HCT116 (cell line): ENCODE measurements around the gene RRAD.

Experiments used
- CTCF ChIP-seq, 3 experiments: fragments of 200-600 bp in 1 of 3; sonication (generic) in 1 of 3; IDR thresholded peaks in 2 of 3; conservative IDR thresholded peaks in 1 of 3; 2 replicates each; pipeline ENCODE4 v1.5.1; 2012 to 2017; ENCODE audit warnings: low read depth in 2 of 3, low read length in 2 of 3, antibody characterized with exemption in 1 of 3, borderline replicate concordance in 1 of 3, control low read depth in 1 of 3, mild to moderate bottlenecking in 1 of 3, mixed read lengths in 1 of 3, mixed run types in 1 of 3, moderate library complexity in 1 of 3; ENCODE audit not compliant: insufficient read depth in 1 of 3
- ELF1 ChIP-seq: IDR thresholded peaks from 2 replicates; pipeline ENCODE4 v1.6.1; 2012; ENCODE audit warnings: low read depth, borderline replicate concordance
- EZH2 ChIP-seq: fragments of 200-600 bp; sonication (generic); IDR thresholded peaks from 2 replicates; pipeline ENCODE4 v1.6.1; 2017; ENCODE audit warnings: antibody characterized with exemption, mixed run types
- POLR2A ChIP-seq: IDR thresholded peaks from 2 replicates; pipeline ENCODE4 v1.7.0; 2011; ENCODE audit warnings: borderline replicate concordance; ENCODE audit not compliant: insufficient read depth, insufficient read length; ENCODE audit errors: extremely low read depth
- POLR2AphosphoS5 ChIP-seq: IDR thresholded peaks from 2 replicates; pipeline ENCODE4 v1.6.1; 2011; ENCODE audit warnings: mild to moderate bottlenecking, low read depth, low read length, moderate library complexity
- REST ChIP-seq: IDR thresholded peaks from 2 replicates; pipeline ENCODE4 v1.6.1; 2012; ENCODE audit warnings: low read depth
- TCF7L2 ChIP-seq: IDR thresholded peaks from 2 replicates; pipeline ENCODE4 v1.7.0; 2011; ENCODE audit warnings: borderline replicate concordance, inconsistent platforms; ENCODE audit not compliant: insufficient read depth, insufficient read length; ENCODE audit errors: extremely low read depth
- ZBTB33 ChIP-seq: IDR thresholded peaks from 2 replicates; pipeline ENCODE4 v1.6.1; 2011; ENCODE audit warnings: mild to moderate bottlenecking, low read length, moderate library complexity; ENCODE audit not compliant: insufficient replicate concordance; ENCODE audit errors: extremely low read depth
- TF ChIP-seq, protein P1 (sequence below): IDR thresholded peaks from 2 replicates; pipeline ENCODE4 v1.6.1; 2012

DNA sequence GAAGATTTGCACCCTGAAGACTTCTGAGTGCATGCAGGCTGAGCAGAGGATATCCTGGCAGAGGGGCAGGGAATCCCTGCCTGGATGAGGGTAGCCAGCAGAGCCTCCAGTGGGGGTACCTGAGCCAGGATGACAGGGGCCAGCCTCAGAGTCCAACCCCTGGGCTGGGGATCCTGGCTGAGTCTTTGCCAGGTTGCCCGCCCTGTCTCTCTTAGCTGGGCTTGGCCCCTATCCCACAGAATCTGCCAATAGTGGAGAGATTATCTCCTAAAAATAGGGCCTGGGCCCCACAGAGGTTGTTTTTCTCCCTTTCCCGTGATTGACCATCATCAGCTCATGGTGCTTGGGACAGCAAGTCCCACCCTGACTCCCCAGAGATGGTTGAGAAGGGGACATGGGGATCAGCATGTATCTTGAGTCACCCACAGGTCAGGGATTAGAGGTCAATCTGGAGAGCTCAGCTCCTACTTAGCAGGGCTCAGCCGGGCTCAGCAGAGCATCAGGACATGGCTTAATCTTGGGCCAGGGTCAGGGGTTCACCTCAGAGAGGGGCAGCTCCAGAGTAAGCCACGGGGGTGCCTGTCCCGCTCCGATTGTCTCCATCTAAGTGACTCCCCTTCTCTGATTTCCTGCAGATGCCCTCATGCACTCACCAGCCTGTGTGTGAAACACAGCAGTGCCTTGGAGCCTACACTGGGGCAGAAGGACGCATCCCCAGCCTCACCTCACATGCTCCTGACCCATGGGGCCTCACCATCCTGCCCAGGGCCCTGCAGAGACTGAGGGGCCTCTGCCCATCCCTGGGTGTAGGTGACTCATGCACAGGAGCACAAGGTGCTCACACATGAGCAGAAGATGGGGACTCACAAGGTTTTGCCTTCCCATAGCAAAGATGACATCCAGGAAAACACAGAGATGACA is 18.2 kb downstream of the RRAD start:
- TF ChIP-seq CTCF (IDR thresholded peaks at IDR 0.05 in 2 of 3, conservative IDR thresholded peaks at IDR 0.05 in 1 of 3; ENCODE audit: borderline replicate concordance in 1 of 3, insufficient read depth in 1 of 3, low read depth in 2 of 3, low read length in 2 of 3): no peak
- TF ChIP-seq ZBTB33: no peak
- no peak for TF ChIP-seq TCF7L2
- TF ChIP-seq POLR2A: no peak
- no peak for TF ChIP-seq ELF1
- TF ChIP-seq REST: no peak
- TF ChIP-seq, protein P1, sequence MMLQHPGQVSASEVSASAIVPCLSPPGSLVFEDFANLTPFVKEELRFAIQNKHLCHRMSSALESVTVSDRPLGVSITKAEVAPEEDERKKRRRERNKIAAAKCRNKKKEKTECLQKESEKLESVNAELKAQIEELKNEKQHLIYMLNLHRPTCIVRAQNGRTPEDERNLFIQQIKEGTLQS: no peak
- no peak for TF ChIP-seq EZH2
- TF ChIP-seq POLR2AphosphoS5: no peak
